Activated T-cell treated with anti-CD3 and anti-CD28 coated beads, Interleukin-2, amount 50 U/mL, for 72 hours (primary cell): ENCODE results near the gene NBEAL2. TPM values are rescaled to one million over a fixed set of nuclear protein-coding genes. Genes with fewer than 3 reads are reported as not detected.
"Not testable (repeated sequence)": the region's sequence is repeated elsewhere in the genome, so short reads cannot be mapped to it uniquely, and the experiment has no call there.

Experiments used
- ATAC-seq, 2 donors: fragments of 150-1000 bp; cut with Tn5 transposase; replicated peaks in 1 of 2; 2 replicates each; pipeline ENCODE4 v1.10.0; 2021; ENCODE audit warnings: moderate library complexity in 2 of 2, mild to moderate bottlenecking in 1 of 2
- DNase-seq, 2 donors: peaks; one replicate each; pipeline ENCODE4 v3.0.0; 2021 to 2022; ENCODE audit warnings: mixed read lengths in 1 of 2
- H3K27ac Mint-ChIP-seq: one replicate; pipeline ENCODE4 v1.8.0; 2022; ENCODE audit warnings: mild to moderate bottlenecking, moderate library complexity, mixed read lengths
- H3K27me3 Mint-ChIP-seq: one replicate; pipeline ENCODE4 v1.8.0; 2022; ENCODE audit warnings: low read depth, mixed read lengths
- H3K36me3 Mint-ChIP-seq, 2 donors: one replicate each; pipeline ENCODE4 v1.8.0; 2022; ENCODE audit warnings: mixed read lengths in 2 of 2, mild to moderate bottlenecking in 1 of 2; ENCODE audit not compliant: insufficient read depth in 2 of 2
- H3K4me1 Mint-ChIP-seq: one replicate; pipeline ENCODE4 v1.8.0; 2022; ENCODE audit warnings: low read depth, mixed read lengths
- H3K4me3 Mint-ChIP-seq, 2 donors: one replicate each; pipeline ENCODE4 v1.8.0; 2022; ENCODE audit warnings: mild to moderate bottlenecking in 2 of 2, mixed read lengths in 2 of 2, moderate library complexity in 2 of 2
- H3K9me3 Mint-ChIP-seq, 2 donors: one replicate each; pipeline ENCODE4 v1.8.0; 2022; ENCODE audit warnings: mixed read lengths in 2 of 2
- total RNA-seq, 2 donors: library from RNA; stranded (reverse); gene quantifications; one replicate each; pipeline ENCODE4 v1.2.3, GENCODE V29; 2022

NBEAL2 gene
- total RNA-seq, 2 donors from 2014 or later, result 84.0 to 87.4 TPM

DNA sequence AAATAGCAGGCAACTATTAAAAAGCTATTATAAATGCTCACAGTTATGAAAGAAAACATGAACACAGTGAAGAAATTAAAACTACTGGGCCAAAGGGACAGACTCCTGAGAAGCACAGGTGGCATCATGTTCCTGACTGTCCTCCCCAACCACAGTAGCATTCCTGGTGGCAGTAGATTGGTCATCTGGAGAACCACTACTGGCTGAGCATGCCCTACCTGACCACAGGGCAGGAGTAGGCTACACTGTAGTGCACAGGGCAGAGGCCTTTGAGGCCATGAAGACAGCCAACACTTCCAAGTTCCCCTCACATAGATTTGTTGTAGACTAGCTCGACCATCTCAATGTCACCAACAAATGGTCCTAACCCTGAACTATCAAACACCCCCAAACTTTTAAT lies 49.2 kb downstream of the NBEAL2 start:
- H3K4me1 Mint-ChIP-seq, result peaks cover 47% of the 10 kb centered on the region
- H3K9me3 Mint-ChIP-seq, result no peaks in the 10 kb centered on the region
- no peak for DNase-seq
- H3K4me3 Mint-ChIP-seq, result no peak overlapping the region
- H3K27me3 Mint-ChIP-seq, result no peaks in the 10 kb centered on the region
- ATAC-seq, result no peak
- peaks cover 3 to 22% of the 10 kb centered on the region in 2 donors for H3K36me3 Mint-ChIP-seq
- no peak overlapping the region for H3K27ac Mint-ChIP-seq

DNA sequence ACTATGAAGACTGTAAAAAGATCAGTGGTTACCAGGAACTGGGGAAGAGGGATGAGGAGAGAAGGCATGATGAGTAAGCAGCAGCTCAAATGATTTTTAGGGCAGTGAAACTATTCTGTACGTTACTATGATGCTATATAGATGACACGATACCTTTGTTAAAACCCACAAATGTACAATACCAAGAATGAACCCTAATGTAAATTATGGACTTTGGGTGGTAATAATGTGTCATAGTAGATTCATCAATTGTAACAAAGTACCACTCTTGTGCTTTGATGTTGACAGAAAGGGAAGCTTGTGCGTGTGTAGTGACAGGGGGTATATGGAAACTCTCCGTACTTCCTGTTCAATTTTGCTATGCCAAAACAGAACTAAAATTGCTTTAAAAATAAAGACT lies 51.6 kb downstream of the NBEAL2 start:
- H3K27me3 Mint-ChIP-seq, H3K9me3 Mint-ChIP-seq, DNase-seq: not testable (repeated sequence)
- ATAC-seq, result peak; percentile 92 to 95
- peaks cover 3 to 32% of the 10 kb centered on the region in 2 donors for H3K36me3 Mint-ChIP-seq
- peak overlapping the region; percentile 56 to 58 for H3K4me3 Mint-ChIP-seq
- peaks cover 36% of the 10 kb centered on the region for H3K4me1 Mint-ChIP-seq
- peak overlapping the region; percentile 96 for H3K27ac Mint-ChIP-seq

DNA sequence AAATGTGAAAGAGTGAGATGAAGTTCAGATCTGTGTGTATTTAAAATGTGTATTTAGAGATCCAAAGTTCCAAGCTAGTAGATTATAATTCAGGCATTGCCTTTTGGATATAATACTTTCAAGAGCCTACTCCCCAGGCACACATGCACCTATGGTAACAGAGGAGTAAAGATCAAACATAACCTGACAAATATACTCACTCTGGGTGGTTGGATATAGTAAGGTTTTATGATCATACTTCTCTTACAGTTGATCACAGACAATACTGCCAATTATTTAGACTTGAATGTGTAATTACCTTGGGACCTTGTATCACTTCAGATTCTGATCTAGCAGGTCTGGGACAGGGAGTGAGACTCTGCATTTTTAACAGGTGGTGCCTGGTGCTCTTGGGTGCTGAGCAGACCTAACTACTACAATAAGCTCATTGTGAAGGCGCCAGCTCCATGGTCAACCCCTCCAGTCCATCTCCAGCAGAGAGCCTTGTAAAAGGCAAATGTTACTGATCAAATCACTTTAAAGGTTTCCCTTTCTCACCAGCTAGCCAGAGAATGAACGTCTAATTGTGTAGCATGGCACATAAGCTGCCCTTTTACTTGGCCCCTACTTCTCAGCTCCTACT lies 55.5 kb downstream of the NBEAL2 start:
- no peak overlapping the region for H3K4me3 Mint-ChIP-seq
- H3K36me3 Mint-ChIP-seq, result peaks cover 10 to 39% of the 10 kb centered on the region in 2 donors
- ATAC-seq, result no peak

DNA sequence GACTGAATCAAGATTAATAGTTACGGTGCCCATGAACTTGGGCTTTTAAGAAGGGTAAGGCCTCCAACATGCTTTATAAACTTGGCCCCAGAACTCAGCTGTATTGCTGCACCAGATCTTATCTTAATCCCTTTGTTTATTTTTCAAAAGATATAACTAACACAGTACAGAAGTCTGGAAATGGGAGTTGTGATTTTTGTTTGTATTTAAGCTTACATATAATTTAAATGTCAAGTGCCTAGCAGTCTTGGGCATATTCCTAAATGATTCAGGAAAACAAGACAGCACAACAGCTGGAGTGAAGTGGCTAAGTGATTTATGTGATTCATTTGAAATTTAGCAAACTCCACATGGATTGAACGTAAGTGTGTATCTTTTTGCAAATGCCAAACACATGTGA lies 56.2 kb downstream of the NBEAL2 start:
- Mint-ChIP-seq H3K27me3 (no peaks in the 10 kb centered on the region), H3K36me3 (peaks cover 10 to 38% of the 10 kb centered on the region in 2 donors), H3K4me3 (no peak overlapping the region), H3K9me3 (no peaks in the 10 kb centered on the region), H3K27ac (no peak overlapping the region), H3K4me1 (peaks cover 43% of the 10 kb centered on the region)
- ATAC-seq (no peak), DNase-seq (no peak)

More for the DNA sequence above, 55.5 kb downstream of the NBEAL2 start:
- H3K4me1 Mint-ChIP-seq, result peaks cover 46% of the 10 kb centered on the region
- no peaks in the 10 kb centered on the region for H3K9me3 Mint-ChIP-seq
- no peak for DNase-seq
- no peak overlapping the region for H3K27ac Mint-ChIP-seq
- H3K27me3 Mint-ChIP-seq, result no peaks in the 10 kb centered on the region

DNA sequence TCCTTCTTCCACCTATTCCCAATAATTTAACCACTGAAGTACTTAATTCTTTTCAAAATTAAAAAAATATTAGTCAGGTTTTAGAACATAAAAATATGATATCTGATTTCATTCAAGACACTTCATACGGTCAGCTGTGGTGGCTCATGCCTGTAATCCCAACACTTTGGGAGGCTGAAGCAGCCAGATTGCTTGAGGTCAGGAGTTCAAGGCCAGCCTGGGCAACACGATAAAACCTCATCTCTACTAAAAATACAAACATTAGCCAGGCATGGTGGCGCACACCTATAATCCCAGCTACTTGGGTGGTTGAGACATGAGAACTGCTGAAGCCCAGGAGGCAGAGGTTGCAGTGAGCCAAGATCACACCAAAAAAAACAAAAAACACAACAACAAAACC lies 56.7 kb downstream of the NBEAL2 start:
- DNase-seq (no peak), ATAC-seq (no peak)
- no peak overlapping the region for H3K4me3 Mint-ChIP-seq
- peaks cover 38% of the 10 kb centered on the region for H3K4me1 Mint-ChIP-seq
- no peaks in the 10 kb centered on the region for H3K9me3 Mint-ChIP-seq
- no peak overlapping the region for H3K27ac Mint-ChIP-seq
- H3K36me3 Mint-ChIP-seq, result peaks cover 10 to 38% of the 10 kb centered on the region in 2 donors
- H3K27me3 Mint-ChIP-seq, result no peaks in the 10 kb centered on the region

DNA sequence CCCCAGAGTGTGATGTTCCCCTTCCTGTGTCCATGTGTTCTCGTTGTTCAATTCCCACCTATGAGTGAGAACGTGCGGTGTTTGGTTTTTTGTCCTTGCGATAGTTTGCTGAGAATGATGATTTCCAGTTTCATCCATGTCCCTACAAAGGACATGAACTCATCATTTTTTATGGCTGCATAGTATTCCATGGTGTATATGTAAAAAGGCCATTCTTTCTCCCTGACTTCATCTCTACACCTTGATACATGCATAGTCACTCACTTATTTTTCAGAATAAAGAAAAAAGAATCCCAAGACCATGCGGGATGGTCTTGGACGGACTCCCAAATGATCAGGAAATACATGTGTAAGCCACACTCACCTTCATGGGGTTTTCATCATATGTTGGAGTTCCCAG lies 57.8 kb downstream of the NBEAL2 start:
- not testable (repeated sequence) for H3K9me3 Mint-ChIP-seq, DNase-seq, H3K27me3 Mint-ChIP-seq, ATAC-seq
- peaks cover 10 to 35% of the 10 kb centered on the region in 2 donors for H3K36me3 Mint-ChIP-seq
- H3K4me3 Mint-ChIP-seq, result peak overlapping the region in 1 of 2 donors; percentile 53
- H3K27ac Mint-ChIP-seq, result peak overlapping the region; percentile 88
- peaks cover 26% of the 10 kb centered on the region for H3K4me1 Mint-ChIP-seq

DNA sequence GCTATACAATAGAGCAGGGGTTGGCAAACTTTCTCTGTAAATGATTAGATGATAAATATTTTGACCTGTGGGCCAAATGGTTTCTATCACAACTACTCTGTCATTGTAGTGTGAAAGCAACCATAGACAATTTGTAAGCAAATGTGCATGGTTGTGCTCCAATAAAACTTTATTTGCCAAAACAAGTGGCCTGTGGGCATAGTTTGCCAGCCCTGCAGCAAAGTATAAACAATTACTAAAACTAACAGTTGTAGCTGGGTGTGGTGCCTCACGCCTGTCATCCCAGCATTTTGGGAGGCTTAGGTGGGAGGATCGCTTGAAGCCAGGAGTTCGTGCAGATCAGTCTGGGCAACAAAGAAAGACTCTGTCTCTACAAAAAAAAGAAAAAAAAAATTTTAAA lies 61.6 kb downstream of the NBEAL2 start:
- Mint-ChIP-seq H3K4me3 (no peak overlapping the region), H3K27ac (no peak overlapping the region), H3K4me1 (peaks cover 24% of the 10 kb centered on the region), H3K9me3 (no peaks in the 10 kb centered on the region), H3K36me3 (peaks cover 12 to 26% of the 10 kb centered on the region in 2 donors), H3K27me3 (no peaks in the 10 kb centered on the region)
- ATAC-seq (no peak), DNase-seq (no peak)

DNA sequence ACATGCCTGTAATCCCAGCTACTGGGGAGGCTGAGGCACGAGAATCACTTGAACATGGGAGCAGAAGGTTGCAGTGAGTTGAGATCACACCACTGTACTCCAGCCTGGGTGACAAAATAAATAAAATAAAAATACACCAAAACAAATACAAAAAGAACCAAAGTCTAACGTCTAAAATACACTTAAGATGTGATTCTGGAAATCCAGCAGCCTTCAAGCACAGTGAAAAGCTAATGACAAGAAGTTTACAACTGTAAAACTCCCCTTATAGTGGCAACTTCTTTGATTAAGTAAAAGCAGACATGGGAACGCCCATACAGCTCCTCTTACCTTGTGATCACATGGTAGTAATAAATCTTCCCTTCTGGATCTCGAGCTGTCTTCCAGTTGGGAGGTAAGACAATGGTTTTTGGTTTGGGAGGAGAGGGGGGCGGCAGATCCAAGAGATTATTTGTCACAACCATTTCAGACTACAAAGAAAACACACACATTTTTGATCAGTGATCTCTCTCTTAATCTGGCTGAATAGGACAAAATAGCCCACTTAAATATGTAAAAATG lies 62.8 kb downstream of the NBEAL2 start:
- DNase-seq (no peak), ATAC-seq (no peak)
- H3K9me3 Mint-ChIP-seq, result no peaks in the 10 kb centered on the region
- H3K27ac Mint-ChIP-seq, result no peak overlapping the region
- H3K27me3 Mint-ChIP-seq, result no peaks in the 10 kb centered on the region
- no peak overlapping the region for H3K4me3 Mint-ChIP-seq
- H3K4me1 Mint-ChIP-seq, result peaks cover 28% of the 10 kb centered on the region
- H3K36me3 Mint-ChIP-seq, result peaks cover 6 to 21% of the 10 kb centered on the region in 2 donors

DNA sequence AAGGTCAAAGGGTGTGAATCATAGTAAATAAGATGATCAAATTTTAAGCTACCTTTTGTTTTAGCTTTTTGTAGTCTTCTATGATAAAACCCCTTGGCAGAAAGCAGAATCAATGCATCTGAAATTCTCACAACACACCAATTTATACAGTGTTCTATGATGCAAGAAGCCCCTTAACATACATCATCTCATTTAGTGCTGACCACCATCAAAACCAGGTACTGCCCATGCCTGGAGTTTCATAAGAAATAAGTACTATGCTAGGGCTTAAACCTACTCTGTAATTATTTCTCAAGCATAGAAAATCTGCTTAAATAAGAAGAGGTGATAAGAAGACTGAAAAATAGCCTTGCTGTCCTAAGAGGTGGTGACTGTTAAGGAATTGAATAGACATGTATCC lies 67.6 kb downstream of the NBEAL2 start:
- H3K27ac Mint-ChIP-seq, result peak overlapping the region; percentile 88

DNA sequence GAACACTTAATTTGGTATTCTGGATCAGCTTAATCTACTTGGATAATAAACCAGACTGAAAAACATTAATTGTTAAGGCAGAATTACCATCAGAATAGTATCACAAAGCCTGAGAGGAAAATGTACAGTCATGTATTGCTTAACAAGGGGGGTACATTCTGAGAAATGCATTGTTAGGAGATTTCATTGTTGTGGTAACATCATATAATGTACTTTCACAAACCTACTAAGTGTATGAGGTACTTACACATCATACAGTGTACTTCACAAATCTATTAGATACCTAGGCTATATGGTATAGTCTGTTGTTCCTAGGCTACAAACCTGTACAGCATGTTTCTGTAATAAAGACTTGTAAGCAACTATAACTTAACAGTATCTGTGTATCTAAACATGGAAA lies 68.2 kb downstream of the NBEAL2 start:
- ATAC-seq (peak; percentile 88 to 92), DNase-seq (no peak)
- Mint-ChIP-seq H3K27ac (peak overlapping the region; percentile 88), H3K4me3 (no peak overlapping the region), H3K27me3 (no peaks in the 10 kb centered on the region), H3K36me3 (peaks cover 2 to 7% of the 10 kb centered on the region in 2 donors), H3K4me1 (peaks cover 15% of the 10 kb centered on the region), H3K9me3 (no peaks in the 10 kb centered on the region)

More for the DNA sequence above, 67.6 kb downstream of the NBEAL2 start:
- DNase-seq (no peak), ATAC-seq (peak; percentile 12 to 17)
- H3K36me3 Mint-ChIP-seq, result peaks cover 2 to 7% of the 10 kb centered on the region in 2 donors
- H3K4me1 Mint-ChIP-seq, result peaks cover 15% of the 10 kb centered on the region
- no peaks in the 10 kb centered on the region for H3K9me3 Mint-ChIP-seq
- H3K4me3 Mint-ChIP-seq, result no peak overlapping the region
- H3K27me3 Mint-ChIP-seq, result no peaks in the 10 kb centered on the region

DNA sequence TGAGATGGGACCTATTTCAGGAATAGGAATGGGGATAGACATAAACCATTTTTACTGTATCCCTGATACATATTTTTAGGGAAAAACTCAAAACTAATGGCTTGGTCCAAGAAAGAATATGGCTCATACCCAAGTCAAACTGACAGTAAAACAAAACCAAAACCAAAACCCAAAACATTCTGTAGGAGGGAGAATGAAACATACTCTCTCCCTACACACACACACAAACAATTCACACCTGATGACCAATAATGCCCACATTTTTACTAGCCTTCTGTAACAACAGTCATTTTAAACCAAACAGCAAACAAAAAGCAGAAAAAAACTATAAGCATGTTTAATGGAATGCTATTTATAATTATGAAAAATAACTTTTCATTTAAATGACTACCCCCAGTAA lies 74.9 kb downstream of the NBEAL2 start:
- DNase-seq (no peak), ATAC-seq (no peak)
- peak overlapping the region in 1 of 2 donors; percentile 3 for H3K4me3 Mint-ChIP-seq
- peak overlapping the region; percentile 20 for H3K27ac Mint-ChIP-seq
- peaks cover 41% of the 10 kb centered on the region for H3K4me1 Mint-ChIP-seq
- H3K36me3 Mint-ChIP-seq, result peaks cover 3 to 13% of the 10 kb centered on the region in 2 donors
- no peaks in the 10 kb centered on the region for H3K27me3 Mint-ChIP-seq
- H3K9me3 Mint-ChIP-seq, result no peaks in the 10 kb centered on the region

DNA sequence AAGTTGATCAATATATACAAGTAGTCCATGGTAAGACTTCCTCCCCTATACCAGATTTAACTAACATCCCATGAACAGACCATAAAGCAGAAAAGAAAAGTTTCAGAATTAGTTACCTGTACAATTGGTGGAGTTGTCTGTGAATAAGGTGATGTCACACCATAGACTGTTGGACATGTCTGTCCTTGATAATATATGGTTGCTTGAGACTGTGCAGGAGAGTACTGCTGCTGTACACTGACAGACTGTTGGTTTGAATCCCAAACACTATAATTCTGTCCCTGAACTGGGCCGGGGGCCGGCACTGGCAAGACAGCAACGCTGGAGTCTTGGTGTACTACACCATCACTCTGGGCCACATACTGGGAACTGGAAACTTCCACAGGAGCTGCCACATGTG lies 77.2 kb downstream of the NBEAL2 start:
- peaks cover 4 to 13% of the 10 kb centered on the region in 2 donors for H3K36me3 Mint-ChIP-seq
- H3K4me3 Mint-ChIP-seq, result peak overlapping the region; percentile 11 to 49
- peaks cover 41% of the 10 kb centered on the region for H3K4me1 Mint-ChIP-seq
- ATAC-seq (peak; percentile 31 to 39), DNase-seq (no peak)
- H3K27ac Mint-ChIP-seq, result peak overlapping the region; percentile 49
- H3K27me3 Mint-ChIP-seq, result no peaks in the 10 kb centered on the region
- H3K9me3 Mint-ChIP-seq, result no peaks in the 10 kb centered on the region

DNA sequence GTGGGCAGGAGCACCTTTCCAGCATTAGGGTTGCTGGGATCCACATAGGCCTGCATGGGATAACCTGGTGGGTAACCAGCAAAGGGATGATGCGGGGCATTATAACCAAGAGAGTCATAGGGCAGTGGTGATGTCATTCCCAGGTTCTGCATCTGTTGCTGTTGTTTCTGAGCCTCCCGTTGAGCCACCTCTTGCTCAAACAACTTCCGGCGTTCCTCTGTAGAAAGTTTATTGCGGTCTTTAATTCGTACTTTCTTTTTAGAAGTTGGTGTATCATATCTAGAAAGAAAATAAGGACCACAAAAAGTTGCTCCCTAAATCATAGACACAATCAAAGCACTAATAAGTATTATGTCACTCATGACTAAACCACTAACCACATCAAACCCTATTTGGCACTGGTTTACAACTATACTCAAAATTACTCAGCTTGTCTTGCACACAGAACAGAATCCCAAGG lies 77.8 kb downstream of the NBEAL2 start:
- Mint-ChIP-seq H3K4me3 (peak overlapping the region; percentile 11 to 49), H3K36me3 (peaks cover 4 to 15% of the 10 kb centered on the region in 2 donors), H3K27ac (peak overlapping the region; percentile 49), H3K4me1 (peaks cover 41% of the 10 kb centered on the region), H3K27me3 (no peaks in the 10 kb centered on the region), H3K9me3 (no peaks in the 10 kb centered on the region)
- ATAC-seq (peak; percentile 89 to 92), DNase-seq (peak; percentile 53 to 58)
